Measurements from ENCODE around the gene AQP2.

Gene AQP2

DNA sequence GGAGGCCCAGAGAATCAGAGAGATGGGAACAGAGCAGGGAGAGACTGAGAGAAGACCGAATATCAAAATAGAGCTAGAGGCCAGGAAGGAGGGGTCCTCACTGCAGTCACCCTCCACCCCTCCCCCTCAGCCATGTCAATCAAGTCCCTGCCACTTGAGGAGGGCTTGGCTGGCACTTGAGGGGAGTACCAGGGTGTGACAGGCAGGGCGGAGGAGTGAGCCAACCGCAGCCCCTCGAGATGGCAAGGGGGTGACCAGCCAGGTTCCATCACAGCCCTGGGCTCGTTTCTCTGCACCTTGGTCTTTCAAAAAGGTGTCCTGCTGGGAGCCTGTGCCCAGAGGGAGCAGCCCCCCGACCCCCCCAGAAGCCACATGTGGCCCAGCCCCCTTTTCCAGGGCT lies 15.3 kb downstream of the AQP2 start:
- H3K27ac ChIP-seq: no peak overlapping the region

GRCh38 chr12:49966511-49967041 lies 16.0 kb downstream of the AQP2 start:
- TF ChIP-seq CTCF (conservative IDR thresholded peaks at IDR 0.05): no peak
- H3K27ac ChIP-seq: peak overlapping the region; percentile 47; the same call in 1 of the 2 replicates

More for the DNA sequence above, 15.3 kb downstream of the AQP2 start:
- no peak for TF ChIP-seq CTCF (conservative IDR thresholded peaks at IDR 0.05)

GRCh38 chr12:49967042-49967776 lies 16.7 kb downstream of the AQP2 start:
- peak overlapping the region; percentile 47; the same call in 1 of the 2 replicates for H3K27ac ChIP-seq

DNA sequence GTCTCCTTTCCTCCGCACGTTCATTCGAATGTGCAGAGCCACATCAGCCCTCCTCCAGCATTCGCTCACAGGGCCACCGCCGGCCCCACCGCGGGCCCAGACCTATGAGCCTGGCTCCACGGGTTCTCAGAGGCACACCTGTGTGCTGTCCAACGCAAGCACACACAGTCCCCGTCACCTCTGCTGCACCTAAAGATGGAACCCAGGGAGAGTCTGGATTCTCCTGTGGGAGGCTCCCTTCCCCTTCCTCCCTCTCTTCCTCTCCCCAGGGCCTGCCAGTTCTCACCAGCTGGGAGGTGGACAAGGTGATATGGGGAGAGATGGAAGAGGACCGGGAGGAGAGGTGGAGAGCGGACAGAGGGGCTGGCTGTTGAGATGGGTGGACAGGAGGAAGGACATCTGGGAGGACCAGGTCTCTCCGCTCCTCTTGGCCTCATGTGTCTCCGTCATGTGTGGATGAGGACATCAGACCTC lies 17.3 kb downstream of the AQP2 start:
- no peak overlapping the region; the same call in 1 of the 2 replicates for H3K27ac ChIP-seq
- TF ChIP-seq CTCF (conservative IDR thresholded peaks at IDR 0.05): no peak

More at GRCh38 chr12:49967042-49967776, 16.7 kb downstream of the AQP2 start:
- peak; percentile 94 for TF ChIP-seq CTCF (conservative IDR thresholded peaks at IDR 0.05)

DNA sequence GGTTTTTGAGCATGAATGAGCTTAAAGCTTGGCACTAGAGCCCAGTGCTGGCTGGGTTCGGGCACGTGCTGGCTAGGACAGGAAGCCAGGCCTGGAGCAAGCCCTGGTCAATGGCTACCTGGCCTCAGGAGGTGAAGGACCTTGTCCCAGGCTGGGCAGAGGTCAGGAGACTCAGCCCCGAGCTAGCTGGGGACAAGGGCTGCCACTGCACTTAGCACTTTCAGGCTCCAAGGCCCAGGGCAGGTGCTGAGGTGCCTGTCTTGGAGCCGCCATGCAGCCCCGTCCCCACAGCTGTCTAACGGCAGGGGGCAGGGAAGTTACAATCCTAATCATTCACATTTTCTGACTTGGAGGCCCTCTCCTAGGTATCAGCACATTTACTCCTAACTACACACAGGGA lies 17.9 kb downstream of the AQP2 start:
- H3K27ac ChIP-seq: no peak overlapping the region
- no peak for TF ChIP-seq CTCF (conservative IDR thresholded peaks at IDR 0.05)

DNA sequence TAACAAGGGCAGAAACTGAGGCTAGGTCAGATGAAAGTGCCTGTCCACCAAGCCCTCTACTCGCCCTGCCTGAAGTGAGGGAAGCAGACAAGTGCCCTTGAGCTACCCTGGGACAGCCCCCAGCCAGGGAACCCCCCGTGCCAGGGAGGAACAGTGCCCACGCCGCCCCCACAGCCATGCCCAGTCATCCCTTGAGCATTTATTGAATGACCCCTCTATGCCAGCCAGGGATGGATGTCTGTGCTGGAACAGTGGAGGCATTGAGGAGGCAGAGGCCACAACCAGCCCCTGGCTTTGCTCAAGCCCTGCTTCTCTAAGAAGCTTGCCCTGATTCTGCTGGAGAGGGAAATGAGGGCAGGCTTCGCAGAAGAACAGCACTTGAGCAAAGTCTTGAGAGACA lies 18.5 kb downstream of the AQP2 start:
- TF ChIP-seq CTCF (conservative IDR thresholded peaks at IDR 0.05): no peak
- H3K27ac ChIP-seq: no peak overlapping the region

DNA sequence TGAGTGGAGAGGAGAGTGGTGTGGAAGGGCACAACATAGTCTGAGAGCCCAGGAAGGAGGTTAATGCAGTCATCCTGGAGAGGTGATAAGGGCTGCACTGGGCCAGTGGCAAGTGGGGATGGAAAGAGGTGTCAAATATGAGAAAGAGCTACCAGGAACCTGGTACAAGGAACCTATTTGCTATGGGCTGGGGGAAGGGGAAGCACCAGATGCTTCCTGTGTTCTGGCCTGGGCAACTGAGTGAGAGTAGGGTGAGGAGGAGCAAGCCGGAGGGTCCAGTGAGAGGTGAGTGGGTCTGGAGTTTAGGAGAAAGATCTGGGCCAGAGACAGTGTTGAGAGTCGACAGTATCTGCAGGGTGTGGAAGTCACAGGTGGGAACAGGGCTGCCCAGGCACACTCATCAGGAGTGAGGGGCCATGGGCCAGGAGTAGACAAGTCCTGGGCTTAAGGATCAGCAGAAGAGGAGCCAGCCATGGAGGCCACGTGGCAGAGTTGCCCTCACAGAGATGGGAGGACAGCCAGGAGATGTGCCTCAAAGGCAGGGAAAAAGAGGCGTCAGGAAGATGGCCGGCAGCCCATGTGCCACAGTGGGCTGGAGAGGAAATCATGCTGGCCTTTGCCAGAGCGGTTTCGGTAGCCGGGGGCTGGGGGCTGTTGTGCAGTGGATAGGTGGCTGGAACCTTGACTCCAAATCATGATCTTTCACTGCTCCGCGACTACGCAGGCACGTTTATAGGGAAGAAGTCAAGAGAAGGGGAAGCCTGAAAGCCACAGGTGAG lies 19.3 kb downstream of the AQP2 start:
- no peak for TF ChIP-seq CTCF (conservative IDR thresholded peaks at IDR 0.05)
- no peak overlapping the region for H3K27ac ChIP-seq

Measured in VCaP (cell line).